ENCODE measurements around the gene MED13L. TPM values are rescaled to one million over a fixed set of nuclear protein-coding genes. Genes with fewer than 3 reads are reported as not detected.

The MED13L gene
- total and polyA plus RNA-seq, 2 of the 8 experiments (the other 6 are each of a cell fraction or from before 2014, with no cell fraction given) = 15.9 to 51.7 TPM

DNA sequence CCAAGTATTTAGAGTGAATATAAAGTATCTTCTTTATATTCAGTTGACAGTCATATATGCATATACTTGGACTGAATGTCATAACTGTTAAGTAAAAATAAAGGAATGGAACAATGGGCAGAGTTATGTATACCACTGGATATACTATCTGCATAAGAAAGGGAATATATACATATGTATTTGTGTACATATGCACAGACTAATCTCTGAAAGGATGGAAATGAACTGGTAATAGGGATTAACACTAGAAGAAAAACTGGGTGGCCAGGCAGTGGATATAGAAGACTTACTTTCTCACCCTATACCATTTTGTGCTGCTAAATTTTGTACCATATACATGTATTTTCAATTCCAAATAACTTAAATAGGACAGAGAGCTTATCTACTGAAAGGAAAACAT lies 200.1 kb downstream of the MED13L start:
- POLR2A ChIA-PET (ENCODE audit: partially characterized antibody) = no interaction called here
- no peak overlapping the region for H2AK5ac ChIP-seq (ENCODE audit: low read depth, low read length)
- DNase-seq (ENCODE audit: low read depth in 1 of 2, low spot score in 2 of 2) = no peak
- no peaks in the 10 kb centered on the region for H3K36me3 ChIP-seq (ENCODE audit: control insufficient read depth in 2 of 4, insufficient read depth in 4 of 4, low read length in 3 of 4)
- H3K27me3 ChIP-seq (replicated peaks in 1 of 4; ENCODE audit: control insufficient read depth in 3 of 4, extremely low read depth in 1 of 4, insufficient read depth in 3 of 4, low read length in 3 of 4) = no peaks in the 10 kb centered on the region
- no peak overlapping the region for H3K4me2 ChIP-seq (ENCODE audit: insufficient read depth in 1 of 2, low read depth in 2 of 2, low read length in 2 of 2)
- no peak overlapping the region for H2BK5ac ChIP-seq (ENCODE audit: low read depth, low read length)
- H3K18ac ChIP-seq (ENCODE audit: extremely low read depth, low read length) = no peak overlapping the region
- H2BK12ac ChIP-seq (ENCODE audit: low read depth, low read length) = no peak overlapping the region
- no peak overlapping the region for H3K23ac ChIP-seq (ENCODE audit: insufficient read length)
- no peak overlapping the region for H4K5ac ChIP-seq (ENCODE audit: insufficient read length, low read depth, low read length)
- no peak overlapping the region for H2BK120ac ChIP-seq (replicated peaks; ENCODE audit: low read depth, low read length)
- H3K56ac ChIP-seq (replicated peaks; ENCODE audit: insufficient read length, low read depth, low read length) = no peak overlapping the region
- no peaks in the 10 kb centered on the region for H4K20me1 ChIP-seq (replicated peaks in 1 of 2; ENCODE audit: control insufficient read depth in 1 of 2, insufficient read depth in 2 of 2, low read length in 2 of 2)
- H4K8ac ChIP-seq (ENCODE audit: extremely low read depth, insufficient read depth, low read length) = no peak overlapping the region
- H3K27ac ChIP-seq (ENCODE audit: low read depth, low read length) = no peak overlapping the region
- H4K91ac ChIP-seq (replicated peaks; ENCODE audit: insufficient read length, low read length) = no peak overlapping the region
- no peak overlapping the region for H3K14ac ChIP-seq (ENCODE audit: insufficient read length)
- no peak overlapping the region for H3K4me3 ChIP-seq (ENCODE audit: extremely low read depth in 1 of 4, insufficient read depth in 2 of 4, low read depth in 3 of 4, low read length in 4 of 4)
- H3K4ac ChIP-seq (replicated peaks; ENCODE audit: insufficient read length, low read depth, low read length) = no peak overlapping the region
- no peaks in the 10 kb centered on the region for H3K79me1 ChIP-seq (ENCODE audit: low read depth, low read length)
- peaks cover 0 to 7% (median 0%) of the 10 kb centered on the region in 4 experiments; a peak in 2 of 7 replicates for H3K4me1 ChIP-seq (replicated peaks in 1 of 4; ENCODE audit: control insufficient read depth in 3 of 4, insufficient read depth in 4 of 4, low read length in 3 of 4)
- H3K9me3 ChIP-seq (ENCODE audit: insufficient read depth in 2 of 2, low read depth in 1 of 2, low read length in 1 of 2) = no peaks in the 10 kb centered on the region
- CTCF ChIA-PET (ENCODE audit: partially characterized antibody) = interaction anchor here (1.0 to 2.8 kb wide), 2 partner anchors 9 to 10 kb away, joined by 5 to 9 read pairs; no protein-coding TSS in a partner anchor
- no peak overlapping the region for H2BK20ac ChIP-seq (ENCODE audit: low read length)
- FAIRE-seq = no peak
- no peaks in the 10 kb centered on the region; a peak in 1 of 4 replicates for H3K79me2 ChIP-seq (ENCODE audit: control insufficient read depth in 1 of 2, insufficient read depth in 2 of 2, low read length in 2 of 2)
- H3K23me2 ChIP-seq (ENCODE audit: low read depth, low read length) = no peaks in the 10 kb centered on the region
- no peak overlapping the region for H2BK15ac ChIP-seq (ENCODE audit: low read length)
- H3K9ac ChIP-seq (replicated peaks in 1 of 4; ENCODE audit: extremely low read depth in 1 of 4, low read depth in 3 of 4, low read length in 3 of 4) = no peak overlapping the region
- no peak overlapping the region for H2AFZ ChIP-seq (ENCODE audit: low read length)
- TF ChIP-seq BCL11A (IDR thresholded peaks at IDR 0.05; ENCODE audit: low read depth in 2 of 2, low read length in 2 of 2) = no peak
- no peak for TF ChIP-seq EZH2 (IDR thresholded peaks at IDR 0.05; ENCODE audit: low read depth, low read length, severe bottlenecking)
- TF ChIP-seq, protein P1, sequence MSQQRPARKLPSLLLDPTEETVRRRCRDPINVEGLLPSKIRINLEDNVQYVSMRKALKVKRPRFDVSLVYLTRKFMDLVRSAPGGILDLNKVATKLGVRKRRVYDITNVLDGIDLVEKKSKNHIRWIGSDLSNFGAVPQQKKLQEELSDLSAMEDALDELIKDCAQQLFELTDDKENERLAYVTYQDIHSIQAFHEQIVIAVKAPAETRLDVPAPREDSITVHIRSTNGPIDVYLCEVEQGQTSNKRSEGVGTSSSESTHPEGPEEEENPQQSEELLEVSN (IDR thresholded peaks at IDR 0.05) = no peak
- no peak for TF ChIP-seq GABPA (IDR thresholded peaks at IDR 0.05; ENCODE audit: borderline replicate concordance, insufficient read depth, low read length)
- TF ChIP-seq HDAC6 (IDR thresholded peaks at IDR 0.05; ENCODE audit: low read depth, low read length) = no peak
- TF ChIP-seq CBX8 (IDR thresholded peaks at IDR 0.05; ENCODE audit: borderline replicate concordance, low read depth, low read length) = no peak
- TF ChIP-seq SUZ12 (IDR thresholded peaks at IDR 0.05; ENCODE audit: low read length) = no peak
- TF ChIP-seq KDM1A (IDR thresholded peaks at IDR 0.05; ENCODE audit: borderline replicate concordance, low read length) = no peak
- no peak for TF ChIP-seq RFX5 (IDR thresholded peaks at IDR 0.05; ENCODE audit: borderline replicate concordance, low read depth, low read length)
- no peak for TF ChIP-seq SP4 (IDR thresholded peaks at IDR 0.05; ENCODE audit: low read length)
- no peak for TF ChIP-seq TEAD4 (IDR thresholded peaks at IDR 0.05; ENCODE audit: low read depth, low read length)
- no peak for TF ChIP-seq RXRA (IDR thresholded peaks at IDR 0.05; ENCODE audit: insufficient read depth, low read depth, low read length)
- no peak for TF ChIP-seq HDAC2 (IDR thresholded peaks at IDR 0.05; ENCODE audit: borderline replicate concordance in 1 of 2, low read depth in 2 of 2, low read length in 2 of 2)
- TF ChIP-seq EGR1 (IDR thresholded peaks at IDR 0.05; ENCODE audit: borderline replicate concordance, low read depth, low read length) = no peak
- TF ChIP-seq PHF8 (conservative IDR thresholded peaks at IDR 0.05; ENCODE audit: low read depth, low read length) = no peak
